ENCODE measurements around the gene C9orf152.
A peak's percentile ranks its signal among the peaks of the same experiment; 100 is the strongest.

Gene C9orf152

DNA sequence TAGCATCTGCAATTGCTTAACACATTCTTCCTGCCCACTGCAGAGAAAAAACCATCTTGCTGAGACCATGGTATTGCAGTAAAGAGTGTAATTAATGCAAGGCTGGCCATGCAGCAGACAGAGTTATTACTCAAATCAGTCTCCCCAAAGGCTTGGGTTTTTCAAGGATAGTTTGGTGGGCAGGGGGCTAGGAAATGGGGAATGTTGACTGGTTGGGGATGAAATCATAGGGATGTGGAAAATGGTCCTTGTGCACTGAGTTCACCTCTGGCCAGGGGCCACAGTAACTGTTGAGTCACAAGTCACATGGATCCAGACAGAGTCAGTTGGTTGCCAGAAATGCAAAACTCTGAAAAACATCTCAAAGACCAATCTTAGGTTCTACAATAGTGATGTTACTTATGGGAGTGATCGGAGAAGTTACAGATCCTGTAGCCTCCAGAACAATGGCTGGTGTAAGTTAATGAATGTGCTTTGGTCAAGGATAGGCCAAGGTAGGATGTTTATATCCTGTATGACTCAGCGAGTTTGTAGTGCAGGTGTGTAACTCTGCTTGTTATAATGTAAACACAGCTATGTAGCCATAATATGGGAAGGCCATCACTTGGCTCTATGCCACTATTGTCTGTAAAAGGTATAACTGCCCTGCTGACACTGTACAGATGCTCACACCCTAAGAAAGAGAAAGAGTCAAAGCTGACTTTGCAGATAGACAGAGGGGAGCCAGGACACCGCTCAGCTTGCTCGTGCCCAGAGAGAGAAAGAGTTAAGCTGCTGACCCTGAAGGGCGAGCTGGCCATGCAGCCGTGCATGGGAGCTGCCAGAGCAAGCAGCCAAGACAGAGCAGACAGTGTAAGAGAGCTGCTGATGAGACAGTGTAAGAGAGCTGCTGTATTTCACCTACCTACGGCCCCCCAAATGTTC is 27.2 kb downstream of the C9orf152 start:
- no peak for DNase-seq (ENCODE audit: low spot score)

- DNase-seq (ENCODE audit: low spot score), result no peak
Measured at GRCh38 chr9:110179734-110180133, 28.2 kb downstream of the C9orf152 start.

DNA sequence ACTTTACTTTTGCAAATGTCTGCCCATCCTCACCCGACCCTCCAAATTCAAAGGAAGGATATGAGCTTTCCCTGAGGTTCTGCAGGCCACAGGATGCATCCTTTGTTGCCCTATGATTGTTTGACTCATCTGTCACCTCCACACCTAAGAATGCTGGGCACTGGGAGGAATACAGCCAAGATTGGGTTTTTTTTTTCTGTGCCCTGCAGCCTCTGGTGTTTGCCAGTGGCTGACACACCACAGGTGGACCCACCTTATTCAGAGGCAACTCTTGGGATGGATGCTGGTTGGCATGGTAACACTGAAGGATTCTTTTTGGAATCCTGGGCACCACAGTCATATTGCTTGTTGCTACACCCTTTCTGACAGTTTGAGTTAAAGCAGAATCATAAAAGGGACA is 29.7 kb downstream of the C9orf152 start:
- DNase-seq (ENCODE audit: low spot score), result no peak

DNA sequence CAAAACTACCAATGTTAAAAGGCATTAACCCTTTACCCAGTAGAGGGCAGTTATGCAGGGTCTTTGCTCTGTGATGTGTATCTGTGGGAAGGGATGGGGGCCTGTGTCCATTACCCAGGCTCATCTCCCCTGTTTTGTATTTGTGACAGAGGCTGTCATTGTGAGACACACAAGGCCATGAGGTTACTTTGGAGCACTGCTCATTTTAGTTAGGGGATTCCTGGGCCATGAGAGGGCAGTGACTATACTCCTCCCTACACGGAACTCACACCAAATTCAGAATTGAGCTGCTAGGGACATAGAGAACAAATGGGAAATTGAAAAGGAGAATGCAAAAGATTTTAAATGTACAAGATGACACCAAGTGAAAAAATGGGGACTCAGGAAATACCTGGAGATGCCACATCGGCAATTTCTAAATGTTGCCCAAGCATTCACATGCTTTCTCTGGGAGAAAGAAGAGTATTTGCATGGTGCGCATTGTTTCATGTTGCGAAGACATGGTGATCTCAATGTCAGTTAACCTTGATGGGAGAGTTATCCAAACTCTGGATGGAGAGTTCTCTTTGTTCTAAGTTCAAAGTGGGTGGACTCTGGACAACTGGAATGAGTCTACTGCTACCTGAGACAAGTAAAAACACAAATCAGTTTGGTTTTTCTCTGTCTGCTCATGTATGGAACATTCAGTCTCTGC is 32.5 kb downstream of the C9orf152 start:
- no peak for DNase-seq (ENCODE audit: low spot score)

DNA sequence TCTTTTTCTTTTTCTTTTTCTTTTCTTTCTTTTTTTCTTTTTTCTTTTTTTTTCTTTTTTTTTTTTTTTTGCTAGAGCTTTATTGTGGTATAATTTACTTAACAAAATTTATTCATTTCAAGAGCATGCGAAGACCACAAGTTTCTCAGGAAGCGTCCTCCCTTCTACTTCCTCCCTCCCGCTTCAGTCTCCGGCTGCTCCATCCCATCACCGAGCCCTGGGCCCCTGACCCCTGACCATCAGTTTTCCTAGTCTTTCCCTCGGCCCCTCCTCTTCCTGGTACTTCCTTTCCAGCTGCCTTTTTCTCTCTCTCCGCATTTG is 34.7 kb downstream of the C9orf152 start:
- no peak for DNase-seq (ENCODE audit: low spot score)

- DNase-seq (ENCODE audit: low spot score), result no peak
Measured at GRCh38 chr9:110170357-110171257, 37.4 kb downstream of the C9orf152 start.

DNA sequence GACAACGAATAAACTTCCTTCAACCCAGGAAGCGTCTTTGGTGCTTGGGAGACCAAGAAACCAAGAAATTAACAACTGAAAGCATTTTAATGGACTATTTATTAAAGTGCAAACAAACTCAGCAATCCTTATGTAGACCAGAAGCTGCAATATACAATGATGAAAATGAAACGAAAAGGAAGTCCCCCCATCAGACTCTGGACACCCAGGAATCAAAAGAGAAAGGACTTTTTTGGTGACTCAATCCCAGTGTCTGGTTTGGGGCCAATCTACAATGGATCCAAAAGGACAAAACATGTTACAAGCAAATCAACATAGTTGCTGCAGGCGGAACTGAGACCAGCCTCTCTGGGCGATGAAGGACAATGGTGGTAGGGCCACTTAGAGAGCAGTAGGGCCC is 39.5 kb downstream of the C9orf152 start:
- no peak for DNase-seq (ENCODE audit: low spot score)

DNA sequence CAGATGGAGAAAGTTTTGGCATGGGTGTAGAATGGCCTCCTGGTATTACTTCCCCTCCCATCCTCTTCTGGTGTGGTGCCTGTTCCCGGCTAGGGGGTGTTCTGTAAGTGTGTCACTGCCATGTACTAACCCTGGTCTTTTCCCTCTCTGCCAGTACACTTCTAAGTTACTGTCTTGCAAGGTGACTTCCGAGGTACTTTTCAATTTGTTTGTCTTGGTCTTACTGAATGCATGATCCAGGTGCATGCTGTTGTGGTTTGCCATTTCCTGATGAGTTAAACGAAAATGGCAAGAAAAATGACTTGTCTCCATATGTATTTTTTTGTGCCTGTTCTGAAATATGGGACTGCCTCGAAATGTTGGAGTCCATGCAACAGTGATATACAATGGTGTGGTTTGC is 46.0 kb downstream of the C9orf152 start:
- no peak for DNase-seq (ENCODE audit: low spot score)

DNA sequence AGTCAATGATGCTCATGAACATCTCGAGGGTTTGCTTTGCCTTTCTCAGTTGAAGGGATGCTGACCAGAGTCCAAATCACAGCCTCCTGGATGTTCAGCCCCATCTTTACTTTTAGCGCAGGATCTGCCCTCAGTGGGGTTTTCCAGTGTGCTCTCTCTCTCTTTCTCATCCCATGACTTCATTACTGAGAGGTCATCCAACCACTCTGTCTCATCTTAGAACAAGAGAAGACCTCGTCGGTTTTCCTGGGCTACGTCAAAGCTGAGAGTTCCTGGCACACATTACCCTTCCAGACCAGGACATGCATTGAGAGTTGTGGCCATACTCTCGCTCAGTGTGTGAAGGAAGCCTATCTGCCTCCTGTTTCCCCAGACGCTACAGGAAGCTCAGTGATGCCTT is 47.3 kb downstream of the C9orf152 start:
- no peak for DNase-seq (ENCODE audit: low spot score)

GRCh38 chr9:110160123-110160522 is 47.8 kb downstream of the C9orf152 start:
- no peak for DNase-seq (ENCODE audit: low spot score)

DNA sequence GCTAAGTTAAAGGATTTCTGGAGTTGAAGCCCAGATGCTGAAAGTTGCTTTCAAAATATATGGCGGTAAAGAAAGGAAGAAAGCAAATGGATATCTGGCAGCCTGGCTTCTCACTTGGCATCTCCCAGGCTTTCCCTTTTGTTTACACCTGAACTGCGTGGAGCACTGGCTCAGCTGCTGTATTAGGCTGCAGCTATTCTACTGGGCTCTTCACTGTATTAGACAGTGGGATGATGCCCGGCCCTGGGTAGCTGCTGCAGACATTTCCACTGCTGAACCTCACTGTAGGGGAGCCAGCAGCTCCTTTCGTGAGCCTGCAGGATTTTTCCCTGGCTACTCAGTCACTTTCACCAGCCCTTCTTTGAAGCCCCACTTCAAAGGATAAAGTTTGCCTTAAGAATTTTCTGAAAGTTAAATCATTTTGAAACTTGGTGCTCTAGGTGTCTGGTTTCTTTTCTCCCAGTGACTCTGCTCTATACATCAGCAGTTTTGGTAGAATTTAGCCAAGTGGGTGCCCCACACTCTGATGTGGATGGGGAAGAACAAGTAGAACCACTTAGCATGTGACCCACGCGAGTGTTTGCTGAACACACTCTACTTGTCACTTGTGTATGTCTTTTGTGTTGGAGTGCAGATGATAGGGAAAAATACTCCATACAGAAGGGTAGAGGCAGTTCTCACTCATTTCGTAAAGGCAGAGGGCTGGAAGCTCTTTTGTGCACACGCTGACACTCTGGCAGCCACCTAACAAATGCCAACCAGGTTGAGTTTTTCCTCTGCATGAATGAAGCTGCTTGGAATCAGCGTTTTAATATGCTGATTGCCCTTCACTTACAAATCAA is 49.9 kb downstream of the C9orf152 start:
- no peak for DNase-seq (ENCODE audit: low spot score)

DNA sequence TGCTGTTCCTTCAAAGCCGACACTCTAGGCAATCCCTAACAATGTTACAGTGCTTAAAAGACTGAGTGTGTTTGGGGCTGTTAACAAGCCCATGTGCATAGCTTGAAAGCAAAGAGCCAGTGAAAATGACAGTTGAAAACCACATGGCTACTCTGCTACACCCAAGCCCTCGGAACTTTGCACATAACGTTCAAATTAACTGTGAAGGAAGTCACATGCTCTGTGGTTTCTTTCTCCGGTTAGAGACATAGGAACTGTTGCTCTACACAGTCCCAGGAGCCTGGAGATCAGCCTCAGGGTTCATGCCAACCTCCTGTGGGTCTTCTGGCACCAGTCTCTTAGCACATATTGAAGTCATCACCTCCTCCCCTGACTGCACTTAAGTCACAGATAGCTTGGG is 51.1 kb downstream of the C9orf152 start:
- DNase-seq (ENCODE audit: low spot score), result peak; percentile 37

GRCh38 chr9:110156416-110156815 is 51.5 kb downstream of the C9orf152 start:
- DNase-seq (ENCODE audit: low spot score), result no peak

DNA sequence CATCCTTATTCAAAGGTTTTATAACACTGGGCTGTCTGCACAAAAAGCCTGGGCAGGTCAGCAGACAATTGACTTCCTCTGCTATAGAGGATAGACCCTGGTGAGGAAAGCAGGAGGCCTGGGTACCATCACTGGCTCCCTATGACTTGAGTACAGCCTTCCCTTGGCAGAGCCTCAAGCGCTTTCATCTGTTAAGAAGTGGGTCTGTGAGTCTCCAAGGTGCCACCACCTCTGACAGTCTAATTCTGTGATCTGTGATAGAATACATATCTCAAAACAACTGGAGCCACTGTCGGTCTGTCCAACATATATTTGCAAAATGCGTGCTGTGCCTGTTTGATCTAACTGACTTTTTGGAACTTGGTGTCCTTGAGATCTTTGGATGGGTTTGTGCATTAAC is 52.2 kb downstream of the C9orf152 start:
- DNase-seq (ENCODE audit: low spot score), result no peak

GRCh38 chr9:110153431-110153830 is 54.5 kb downstream of the C9orf152 start:
- no peak for DNase-seq (ENCODE audit: low spot score)

- DNase-seq (ENCODE audit: low spot score), result peak; percentile 52
Measured at GRCh38 chr9:110152704-110153374, 55.1 kb downstream of the C9orf152 start.

All from CD4-positive, alpha-beta T cell treated with Interleukin-15 for 4 hours (primary cell).